DMS79 (cell line): ENCODE data around the gene YIPF2.

Source experiments
- DNase-seq: peaks from one replicate; lab custom pipeline; 2025; lab: John Stamatoyannopoulos, UW

YIPF2 gene

GRCh38 chr19:10874024-10874423 is 54.4 kb downstream of the YIPF2 start:
- DNase-seq = no peak

GRCh38 chr19:10872546-10873107 is 55.8 kb downstream of the YIPF2 start:
- DNase-seq = no peak
